Prostate gland (tissue), 2 donors: ENCODE measurements around the gene RER1. TPM values are rescaled to one million over a fixed set of nuclear protein-coding genes. Genes with fewer than 3 reads are reported as not detected.

ENCODE experiments used
- DNase-seq: peaks from one replicate; pipeline ENCODE4 v3.0.0-alpha.2; 2019; ENCODE audit warnings: low spot score
- H3K27ac ChIP-seq, 2 donors: fragments of 200-600 bp; sonication (generic); 2 replicates each; pipeline ENCODE4 v1.5.1; 2017 to 2019
- H3K27me3 ChIP-seq: fragments of 200-600 bp; sonication (generic); replicated peaks from 2 replicates; pipeline ENCODE4 v1.5.1; 2019; ENCODE audit not compliant: insufficient read depth
- H3K36me3 ChIP-seq, 2 donors: fragments of 200-600 bp; sonication (generic); 1 replicate in 1 of 2; 2 replicates in 1 of 2; pipeline versions ENCODE4 v1.5.1 to v1.8.1; 2017 to 2019
- H3K4me1 ChIP-seq: fragments of 200-600 bp; sonication (generic); replicated peaks from 2 replicates; pipeline ENCODE4 v1.5.1; 2019
- H3K4me3 ChIP-seq, 2 donors: fragments of 200-600 bp; sonication (generic); 2 replicates each; pipeline ENCODE4 v1.5.1; 2017 to 2019
- H3K9me3 ChIP-seq: fragments of 200-600 bp; sonication (generic); 2 replicates; pipeline ENCODE4 v1.5.1; 2017
- POLR2A ChIP-seq: fragments of 450-650 bp; IDR thresholded peaks from one replicate; pipeline ENCODE4 v1.6.1; 2016; ENCODE audit warnings: antibody characterized with exemption, mild to moderate bottlenecking
- POLR2AphosphoS5 ChIP-seq: sonication (generic); formaldehyde crosslinking; IDR thresholded peaks from one replicate; pipeline ENCODE4 v1.6.1; 2017; ENCODE audit warnings: antibody characterized with exemption
- WGBS: methylation state at CpG from one replicate; pipeline ENCODE4 v1.1.5; 2018; 5-methylcytosine and 5-hydroxymethylcytosine counted together
- intact Hi-C: fragments of 100-400 bp; cut with DNase I; formaldehyde crosslinking; loops from one replicate; pipeline ENCODE4 v1.14.2; 2022
- total RNA-seq, 2 donors: library from RNA; depleted of rRNA; stranded (reverse); fragments of >200 nt; gene quantifications; one replicate each; pipeline ENCODE4 v1.1.0, GENCODE V29; 2016
- TF ChIP-seq, protein P1 (sequence below), 4 experiments: fragments of 200-600 bp in 2 of 4; fragments of 450-650 bp in 2 of 4; sonication (generic) in 2 of 4; IDR thresholded peaks; 1 replicate in 3 of 4; 2 replicates in 1 of 4; pipeline ENCODE4 v1.5.1; 2016 to 2019; ENCODE audit warnings: antibody characterized with exemption in 4 of 4, mild to moderate bottlenecking in 2 of 4, moderate library complexity in 2 of 4

The RER1 gene
- total RNA-seq, 2 donors from 2014 or later = 86.1 to 97.0 TPM

DNA sequence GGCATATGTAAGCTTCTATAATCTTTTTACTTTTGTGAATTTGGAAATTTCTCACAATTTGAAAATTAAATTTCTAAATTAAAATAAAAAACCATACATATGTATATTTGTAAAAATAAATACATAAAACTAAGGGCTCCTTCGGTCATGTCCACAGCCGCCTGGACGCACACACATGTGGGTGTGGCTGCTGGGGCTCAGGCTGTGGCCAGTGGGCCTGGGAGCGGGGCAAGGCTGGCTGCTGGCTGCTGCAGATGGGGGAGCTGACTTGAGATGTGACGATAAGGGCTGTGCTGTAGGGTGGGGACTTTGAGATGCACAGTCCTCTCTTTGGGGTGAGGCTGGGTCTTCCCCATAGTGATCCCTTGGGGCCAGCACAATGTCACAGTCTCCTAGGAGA, 4.8 kb downstream of the RER1 start:
- Histone ChIP-seq H3K9me3 (no peaks in the 10 kb centered on the region), H3K4me1 (peaks cover 19% of the 10 kb centered on the region), H3K4me3 (no peak overlapping the region), H3K27me3 (no peaks in the 10 kb centered on the region), H3K36me3 (peaks cover 0 to 7% of the 10 kb centered on the region in 2 donors), H3K27ac (no peak overlapping the region)
- intact Hi-C loops = no loop called here
- 96% methylated on average over 5 of the region's 5 CpGs for WGBS
- TF ChIP-seq POLR2AphosphoS5 (no peak), POLR2A (no peak)
- TF ChIP-seq, protein P1, sequence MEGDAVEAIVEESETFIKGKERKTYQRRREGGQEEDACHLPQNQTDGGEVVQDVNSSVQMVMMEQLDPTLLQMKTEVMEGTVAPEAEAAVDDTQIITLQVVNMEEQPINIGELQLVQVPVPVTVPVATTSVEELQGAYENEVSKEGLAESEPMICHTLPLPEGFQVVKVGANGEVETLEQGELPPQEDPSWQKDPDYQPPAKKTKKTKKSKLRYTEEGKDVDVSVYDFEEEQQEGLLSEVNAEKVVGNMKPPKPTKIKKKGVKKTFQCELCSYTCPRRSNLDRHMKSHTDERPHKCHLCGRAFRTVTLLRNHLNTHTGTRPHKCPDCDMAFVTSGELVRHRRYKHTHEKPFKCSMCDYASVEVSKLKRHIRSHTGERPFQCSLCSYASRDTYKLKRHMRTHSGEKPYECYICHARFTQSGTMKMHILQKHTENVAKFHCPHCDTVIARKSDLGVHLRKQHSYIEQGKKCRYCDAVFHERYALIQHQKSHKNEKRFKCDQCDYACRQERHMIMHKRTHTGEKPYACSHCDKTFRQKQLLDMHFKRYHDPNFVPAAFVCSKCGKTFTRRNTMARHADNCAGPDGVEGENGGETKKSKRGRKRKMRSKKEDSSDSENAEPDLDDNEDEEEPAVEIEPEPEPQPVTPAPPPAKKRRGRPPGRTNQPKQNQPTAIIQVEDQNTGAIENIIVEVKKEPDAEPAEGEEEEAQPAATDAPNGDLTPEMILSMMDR (IDR thresholded peaks at IDR 0.05) = no peak
- no peak for DNase-seq

DNA sequence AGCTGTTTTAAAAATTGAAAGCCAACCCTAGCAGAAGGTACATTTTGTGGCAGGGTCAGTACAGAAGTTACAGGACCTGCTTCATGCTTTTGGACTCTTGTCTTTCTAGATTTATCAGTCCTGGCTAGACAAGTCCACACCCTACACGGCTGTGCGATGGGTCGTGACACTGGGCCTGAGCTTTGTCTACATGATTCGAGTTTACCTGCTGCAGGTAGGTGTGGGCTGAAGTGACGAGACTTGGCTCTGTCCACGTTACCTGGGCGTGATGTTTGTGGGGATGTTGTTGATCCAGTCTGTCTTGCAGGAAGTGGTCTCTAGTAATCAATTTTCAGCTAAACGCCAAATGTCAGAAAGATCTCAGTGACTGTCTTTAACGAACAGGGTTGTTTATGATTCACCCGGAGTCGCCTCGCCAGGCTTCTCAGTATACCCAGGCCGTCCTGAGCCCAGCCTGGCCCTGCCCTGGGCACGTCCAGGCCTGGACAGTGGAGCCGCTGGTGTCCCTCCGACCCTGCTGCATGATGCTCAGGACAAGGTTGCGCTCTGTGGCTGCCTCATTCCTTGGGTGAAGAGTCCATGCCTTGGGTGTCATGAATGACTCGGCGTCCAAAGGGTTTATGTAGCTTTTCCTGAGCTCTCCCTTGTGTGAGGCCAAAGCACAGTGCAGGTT, 5.5 kb downstream of the RER1 start:
- peaks cover 0 to 7% of the 10 kb centered on the region in 2 donors for H3K36me3 ChIP-seq
- H3K9me3 ChIP-seq = no peaks in the 10 kb centered on the region
- H3K4me1 ChIP-seq = peaks cover 19% of the 10 kb centered on the region
- H3K27ac ChIP-seq = no peak overlapping the region
- intact Hi-C loops = no loop called here
- no peak for DNase-seq
- WGBS = 85% methylated on average over 19 of the region's 19 CpGs
- no peak overlapping the region for H3K4me3 ChIP-seq
- H3K27me3 ChIP-seq = no peaks in the 10 kb centered on the region
- no peak for TF ChIP-seq POLR2AphosphoS5
- no peak for TF ChIP-seq POLR2A
- TF ChIP-seq, protein P1 (IDR thresholded peaks at IDR 0.05) = no peak

DNA sequence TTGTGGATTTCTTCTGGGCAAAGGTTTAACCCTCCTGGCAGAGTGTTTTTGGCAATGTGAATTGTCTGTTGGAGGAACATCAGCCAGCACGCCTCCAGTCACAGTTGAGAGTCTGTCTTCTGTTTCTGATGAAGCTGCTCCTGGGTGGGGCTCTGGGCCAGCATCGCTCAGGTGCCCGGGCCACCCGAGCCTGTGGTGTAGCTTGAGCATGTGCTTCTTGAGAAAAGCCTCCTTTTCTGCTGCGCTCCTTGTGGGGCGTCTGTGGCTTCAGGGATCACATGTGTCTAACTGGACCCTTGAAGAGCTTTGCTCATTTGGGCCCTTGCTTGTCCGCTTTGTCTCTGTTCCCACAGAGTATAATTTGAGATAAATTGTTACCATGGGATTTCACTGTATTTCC, 7.2 kb downstream of the RER1 start:
- peaks cover 0 to 10% of the 10 kb centered on the region in 2 donors for H3K36me3 ChIP-seq
- H3K27me3 ChIP-seq = no peaks in the 10 kb centered on the region
- DNase-seq = no peak
- H3K4me1 ChIP-seq = peaks cover 6% of the 10 kb centered on the region
- no peak overlapping the region for H3K4me3 ChIP-seq
- H3K9me3 ChIP-seq = no peaks in the 10 kb centered on the region
- H3K27ac ChIP-seq = no peak overlapping the region
- 74% methylated on average over 7 of the region's 7 CpGs for WGBS
- TF ChIP-seq POLR2A (no peak), POLR2AphosphoS5 (no peak)
- TF ChIP-seq, protein P1 (IDR thresholded peaks at IDR 0.05) = no peak
- intact Hi-C loops = no loop called here

DNA sequence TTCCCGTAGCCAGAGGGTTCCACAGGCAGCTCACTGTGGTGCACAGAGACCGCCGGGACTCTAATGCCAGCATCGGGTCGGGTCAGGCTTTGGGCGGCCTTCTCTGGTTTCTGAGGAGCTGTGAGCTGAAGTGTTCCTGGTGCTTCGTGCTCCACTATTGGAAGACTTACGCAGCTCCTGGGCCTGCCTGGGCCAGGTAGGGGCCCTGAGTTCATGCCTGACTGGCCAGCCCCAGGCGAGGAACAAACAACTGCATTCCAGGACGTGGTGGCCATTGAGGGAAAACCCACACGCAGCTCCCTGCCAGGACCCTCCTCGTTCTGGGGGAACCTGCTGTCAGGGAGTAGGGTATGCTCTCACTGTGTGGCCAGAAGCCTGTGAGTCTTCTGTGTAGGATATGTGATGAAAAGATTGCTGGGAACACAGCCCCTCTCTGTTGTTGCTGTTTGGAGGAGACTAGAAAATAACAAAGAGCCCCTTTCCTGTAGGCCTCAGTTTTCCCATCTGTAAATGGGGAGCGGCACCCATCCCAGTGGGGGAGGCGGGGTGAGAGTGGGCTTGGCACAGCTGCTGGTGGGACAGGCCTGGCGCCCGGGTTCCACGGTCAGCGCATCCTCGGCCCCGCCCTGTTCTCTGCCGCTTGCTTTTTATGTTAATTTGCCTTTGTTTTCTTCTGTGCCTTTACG, 8.4 kb downstream of the RER1 start:
- Histone ChIP-seq H3K27me3 (no peaks in the 10 kb centered on the region), H3K9me3 (no peaks in the 10 kb centered on the region), H3K4me1 (no peaks in the 10 kb centered on the region), H3K4me3 (no peak overlapping the region), H3K36me3 (peaks cover 0 to 19% of the 10 kb centered on the region in 2 donors), H3K27ac (peak overlapping the region in 1 of 2 donors; percentile 35)
- intact Hi-C loops = no loop called here
- WGBS = 77% methylated on average over 16 of the region's 22 CpGs
- DNase-seq = no peak
- TF ChIP-seq POLR2AphosphoS5 (no peak), POLR2A (no peak)
- TF ChIP-seq, protein P1 (IDR thresholded peaks at IDR 0.05) = no peak

DNA sequence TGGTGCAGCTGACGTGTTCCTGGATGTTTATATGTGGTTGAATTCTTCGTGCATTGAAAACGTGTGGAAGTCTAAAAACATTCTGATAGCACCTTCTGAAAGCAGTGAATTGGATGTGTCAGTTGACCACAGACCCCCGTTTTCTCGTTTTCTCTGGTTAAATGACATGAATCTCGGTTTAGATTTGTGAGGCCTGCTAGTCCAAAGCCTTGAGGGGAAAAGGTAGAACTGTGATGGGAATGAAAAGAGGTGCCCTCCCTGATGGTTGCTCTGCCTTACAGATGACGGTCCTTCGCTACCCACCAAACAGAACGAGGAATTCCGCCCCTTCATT, 8.9 kb downstream of the RER1 start:
- TF ChIP-seq, protein P1 (IDR thresholded peaks at IDR 0.05) = no peak
- TF ChIP-seq POLR2AphosphoS5 (no peak), POLR2A (no peak)
- peak overlapping the region in 1 of 2 donors; percentile 35 for H3K27ac ChIP-seq

More for the DNA sequence above, 8.9 kb downstream of the RER1 start:
- no peaks in the 10 kb centered on the region for H3K4me1 ChIP-seq
- intact Hi-C loops = no loop called here
- WGBS = 76% methylated on average over 10 of the region's 10 CpGs
- H3K27me3 ChIP-seq = no peaks in the 10 kb centered on the region
- peaks cover 0 to 19% of the 10 kb centered on the region in 2 donors for H3K36me3 ChIP-seq
- no peak overlapping the region for H3K4me3 ChIP-seq
- H3K9me3 ChIP-seq = no peaks in the 10 kb centered on the region
- no peak for DNase-seq
